GM23338 (cell line): Measurements from ENCODE around the gene MOB2.

Experiments used
- CTCF ChIP-seq, 2 experiments: fragments of 200-600 bp in 1 of 2; sonication (generic) in 1 of 2; conservative IDR thresholded peaks; 2 replicates each; pipeline versions ENCODE4 v1.5.1 to v1.6.1; 2016 to 2017; ENCODE audit warnings: antibody characterized with exemption in 2 of 2, low read depth in 2 of 2, mild to moderate bottlenecking in 2 of 2, moderate library complexity in 1 of 2
- REST ChIP-seq: IDR thresholded peaks from one replicate; pipeline ENCODE4 v1.6.1; 2018; ENCODE audit warnings: antibody characterized with exemption; ENCODE audit not compliant: unreplicated experiment
- STAT1 ChIP-seq: IDR thresholded peaks from one replicate; pipeline ENCODE4 v1.6.1; 2016; ENCODE audit warnings: antibody characterized with exemption; ENCODE audit not compliant: unreplicated experiment

- no peak for TF ChIP-seq REST
- no peak for TF ChIP-seq CTCF (conservative IDR thresholded peaks at IDR 0.05; ENCODE audit: low read depth in 2 of 2)
- TF ChIP-seq STAT1 = no peak
These were observed 15.6 kb downstream of the MOB2 start for GRCh38 chr11:1470681-1471611.
